Cardiac fibroblast (primary cell): Measurements from ENCODE around the gene HPX.

ENCODE experiments used
- DNase-seq, 2 donors: peaks; one replicate each; pipeline versions ENCODE4 v3.0.0 to v3.0.0-alpha.2; 2010; ENCODE audit warnings: low read depth in 2 of 2
- H3K4me3 ChIP-seq, 2 donors: replicated peaks in 1 of 2; 1 replicate in 1 of 2; 2 replicates in 1 of 2; pipeline ENCODE4 v1.5.1; 2011; ENCODE audit warnings: low read depth in 2 of 2, low read length in 2 of 2, mild to moderate bottlenecking in 2 of 2, moderate library complexity in 1 of 2
- TF ChIP-seq, protein P1 (sequence below): IDR thresholded peaks from one replicate; pipeline ENCODE4 v1.5.1; 2011; ENCODE audit warnings: low read depth, mild to moderate bottlenecking, low read length, inconsistent platforms

Gene HPX

DNA sequence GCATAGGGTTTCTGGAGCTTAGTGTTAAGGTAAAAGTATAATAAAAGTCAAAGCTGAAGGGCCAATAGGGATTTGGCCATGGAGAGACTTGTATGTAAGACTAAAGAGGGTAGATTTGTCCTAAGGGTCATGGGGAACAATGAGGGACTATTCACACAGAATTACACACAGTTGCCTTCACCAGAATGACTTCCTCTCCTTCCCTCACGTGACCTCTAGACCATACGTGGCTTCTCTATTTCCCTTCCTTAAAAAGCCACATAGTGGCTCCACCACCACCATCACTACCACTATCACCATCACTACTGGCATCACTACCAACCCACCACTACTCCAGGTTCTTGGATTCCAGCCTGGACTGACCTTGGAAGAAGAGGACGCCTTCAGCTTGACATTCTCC lies 2.8 kb downstream of the HPX start:
- DNase-seq = no peak
- TF ChIP-seq, protein P1, sequence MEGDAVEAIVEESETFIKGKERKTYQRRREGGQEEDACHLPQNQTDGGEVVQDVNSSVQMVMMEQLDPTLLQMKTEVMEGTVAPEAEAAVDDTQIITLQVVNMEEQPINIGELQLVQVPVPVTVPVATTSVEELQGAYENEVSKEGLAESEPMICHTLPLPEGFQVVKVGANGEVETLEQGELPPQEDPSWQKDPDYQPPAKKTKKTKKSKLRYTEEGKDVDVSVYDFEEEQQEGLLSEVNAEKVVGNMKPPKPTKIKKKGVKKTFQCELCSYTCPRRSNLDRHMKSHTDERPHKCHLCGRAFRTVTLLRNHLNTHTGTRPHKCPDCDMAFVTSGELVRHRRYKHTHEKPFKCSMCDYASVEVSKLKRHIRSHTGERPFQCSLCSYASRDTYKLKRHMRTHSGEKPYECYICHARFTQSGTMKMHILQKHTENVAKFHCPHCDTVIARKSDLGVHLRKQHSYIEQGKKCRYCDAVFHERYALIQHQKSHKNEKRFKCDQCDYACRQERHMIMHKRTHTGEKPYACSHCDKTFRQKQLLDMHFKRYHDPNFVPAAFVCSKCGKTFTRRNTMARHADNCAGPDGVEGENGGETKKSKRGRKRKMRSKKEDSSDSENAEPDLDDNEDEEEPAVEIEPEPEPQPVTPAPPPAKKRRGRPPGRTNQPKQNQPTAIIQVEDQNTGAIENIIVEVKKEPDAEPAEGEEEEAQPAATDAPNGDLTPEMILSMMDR = no peak
- no peak overlapping the region for H3K4me3 ChIP-seq

DNA sequence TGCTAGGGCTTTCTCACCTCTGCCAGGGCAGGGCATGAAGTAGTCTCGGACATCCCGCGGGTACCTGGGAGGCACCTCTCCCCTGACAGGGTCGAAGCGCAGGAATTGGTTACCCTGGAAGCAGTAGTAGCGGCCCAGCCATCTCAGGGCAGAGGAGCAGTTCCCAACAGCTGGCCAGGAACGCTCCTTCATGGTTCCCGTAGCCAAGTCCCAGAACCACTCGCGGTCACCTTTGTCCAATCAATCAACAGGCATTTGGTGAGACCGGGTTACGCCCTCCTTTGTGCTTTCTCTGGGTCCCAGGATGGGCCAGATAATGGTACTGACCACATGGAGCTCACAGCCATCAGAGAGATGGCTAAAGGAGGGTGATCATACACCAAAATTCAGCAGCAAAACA lies 3.4 kb downstream of the HPX start:
- no peak for DNase-seq
- no peak overlapping the region for H3K4me3 ChIP-seq
- TF ChIP-seq, protein P1 = no peak

DNA sequence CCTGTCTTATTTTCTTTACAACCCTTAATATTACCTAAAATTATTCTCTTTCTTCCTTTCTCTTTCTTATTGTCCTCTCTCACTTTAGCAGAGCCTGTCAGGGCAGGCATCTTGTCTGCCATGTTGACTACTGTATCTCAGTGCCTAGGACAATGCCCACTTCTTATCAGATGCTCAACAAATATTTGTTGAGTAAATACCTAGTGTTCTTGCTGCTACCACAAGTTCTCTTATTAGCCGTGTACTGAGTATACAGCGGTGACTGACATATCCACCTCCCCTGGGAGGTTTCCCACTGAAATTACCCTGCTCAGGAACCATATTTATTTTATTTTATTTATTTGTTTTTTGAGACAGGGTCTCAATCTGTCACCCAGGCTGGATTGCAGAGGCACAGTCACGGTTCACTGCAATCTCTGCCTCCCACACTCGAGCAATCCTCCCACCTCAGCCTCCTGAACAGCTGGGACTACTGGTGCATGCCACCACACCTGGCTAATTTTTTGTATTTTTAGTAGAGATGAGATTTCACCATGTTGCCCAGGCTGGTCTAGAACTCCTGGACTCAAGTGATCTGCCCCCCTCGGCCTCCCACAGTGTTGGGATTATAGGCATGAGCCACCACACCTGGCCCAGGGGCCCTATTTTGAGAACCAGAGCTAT lies 6.7 kb downstream of the HPX start:
- no peak overlapping the region for H3K4me3 ChIP-seq
- TF ChIP-seq, protein P1 = no peak
- no peak for DNase-seq

DNA sequence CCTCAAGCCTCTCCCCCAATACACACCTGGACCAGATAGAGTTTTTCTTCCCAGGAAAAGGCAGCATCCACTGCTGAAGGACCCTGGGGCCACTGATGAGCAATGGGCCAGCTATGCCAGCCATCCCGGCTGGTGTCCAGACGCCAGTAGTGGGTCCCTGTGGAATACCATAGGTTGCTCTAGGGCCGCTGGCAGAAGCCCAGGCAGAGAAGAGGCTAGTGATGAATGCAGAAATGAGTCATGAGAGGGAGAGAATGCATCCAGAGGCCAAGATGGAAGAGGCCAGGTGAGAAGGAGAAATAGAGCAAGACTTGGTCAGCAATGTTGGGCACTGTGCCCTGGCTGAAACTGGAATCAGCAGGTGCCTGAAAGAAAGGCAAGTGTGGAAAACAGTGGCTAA lies 8.9 kb downstream of the HPX start:
- no peak overlapping the region for H3K4me3 ChIP-seq
- DNase-seq = peak; percentile 66 to 92
- TF ChIP-seq, protein P1 = no peak

DNA sequence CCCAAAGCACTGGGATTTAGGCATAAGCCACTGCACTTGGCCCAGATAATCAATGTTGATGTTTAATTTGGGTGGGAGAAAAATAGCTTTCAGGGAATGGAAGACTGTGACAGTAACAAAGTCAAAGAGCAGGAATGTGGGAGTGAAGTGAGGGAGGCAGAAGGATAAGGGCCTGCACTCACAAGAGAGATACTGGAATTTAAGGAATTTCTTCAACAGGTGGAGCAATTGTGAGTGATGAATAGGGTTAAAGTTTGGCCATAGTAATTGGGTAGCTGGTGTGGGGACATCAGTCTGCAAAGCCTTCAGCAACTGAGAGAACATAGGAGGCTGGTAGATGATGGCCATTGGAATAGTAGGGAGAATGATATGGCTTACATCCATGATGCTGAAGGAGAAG lies 13.3 kb downstream of the HPX start:
- no peak overlapping the region for H3K4me3 ChIP-seq
- TF ChIP-seq, protein P1 = no peak
- no peak for DNase-seq

DNA sequence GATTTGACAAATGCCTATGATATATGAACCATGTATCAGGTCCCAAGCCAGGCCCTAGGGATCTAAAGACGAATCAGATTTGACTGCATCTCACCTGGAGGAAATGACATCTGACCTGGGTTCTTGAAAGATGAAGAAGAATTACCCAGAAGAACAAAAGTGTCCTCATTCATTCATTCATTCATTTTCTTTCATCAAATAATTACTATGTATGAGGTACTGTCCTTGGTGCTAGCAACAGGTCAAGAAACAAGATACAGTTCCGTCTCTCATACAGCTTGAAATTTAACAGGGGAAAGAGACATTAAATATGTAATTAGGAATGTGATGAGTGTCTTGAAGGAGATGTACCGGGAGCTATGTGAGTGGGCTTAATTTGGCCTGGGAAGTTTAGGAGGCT lies 20.1 kb downstream of the HPX start:
- TF ChIP-seq, protein P1 = no peak
- H3K4me3 ChIP-seq = no peak overlapping the region
- no peak for DNase-seq
